Tibial nerve (tissue), 3 donors: ENCODE measurements around the gene NAPSA.

ENCODE experiments used
- EP300 ChIP-seq, 2 donors: sonication (generic); formaldehyde crosslinking; IDR thresholded peaks; one replicate each; pipeline ENCODE4 v1.6.1; 2017; ENCODE audit warnings: antibody characterized with exemption in 2 of 2, mild to moderate bottlenecking in 1 of 2
- POLR2A ChIP-seq, 2 donors: fragments of 450-650 bp; IDR thresholded peaks; one replicate each; pipeline ENCODE4 v1.6.1; 2017; ENCODE audit warnings: antibody characterized with exemption in 2 of 2, mild to moderate bottlenecking in 2 of 2, moderate library complexity in 2 of 2

DNA sequence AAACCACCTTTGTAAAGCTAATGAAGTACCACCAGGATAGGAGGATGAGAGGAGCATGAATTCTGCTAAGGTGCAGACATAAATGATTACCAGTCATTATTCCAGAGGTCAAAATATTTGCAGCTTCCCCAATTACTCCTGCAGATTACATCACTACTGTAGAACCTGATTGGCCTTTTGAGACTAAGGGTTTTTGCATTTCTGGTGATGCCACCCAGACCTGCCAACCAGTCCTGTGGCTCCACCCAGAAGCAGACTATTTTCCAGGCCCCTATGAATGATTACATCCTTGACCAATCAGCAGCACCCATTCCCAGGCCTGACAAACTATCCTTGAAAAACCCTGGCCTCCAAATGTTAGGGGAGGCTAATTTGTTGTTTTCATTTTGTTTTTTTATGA is 25.1 kb downstream of the NAPSA start:
- no peak for TF ChIP-seq POLR2A (IDR thresholded peaks at IDR 0.05)
- no peak for TF ChIP-seq EP300 (IDR thresholded peaks at IDR 0.05)
